ENCODE measurements around the gene HS3ST6. TPM values are rescaled to one million over a fixed set of nuclear protein-coding genes. Genes with fewer than 3 reads are reported as not detected.
A peak's percentile ranks its signal among the peaks of the same experiment; 100 is the strongest.

The HS3ST6 gene
- total RNA-seq, 1 experiment from 2014 or later, result not detected

DNA sequence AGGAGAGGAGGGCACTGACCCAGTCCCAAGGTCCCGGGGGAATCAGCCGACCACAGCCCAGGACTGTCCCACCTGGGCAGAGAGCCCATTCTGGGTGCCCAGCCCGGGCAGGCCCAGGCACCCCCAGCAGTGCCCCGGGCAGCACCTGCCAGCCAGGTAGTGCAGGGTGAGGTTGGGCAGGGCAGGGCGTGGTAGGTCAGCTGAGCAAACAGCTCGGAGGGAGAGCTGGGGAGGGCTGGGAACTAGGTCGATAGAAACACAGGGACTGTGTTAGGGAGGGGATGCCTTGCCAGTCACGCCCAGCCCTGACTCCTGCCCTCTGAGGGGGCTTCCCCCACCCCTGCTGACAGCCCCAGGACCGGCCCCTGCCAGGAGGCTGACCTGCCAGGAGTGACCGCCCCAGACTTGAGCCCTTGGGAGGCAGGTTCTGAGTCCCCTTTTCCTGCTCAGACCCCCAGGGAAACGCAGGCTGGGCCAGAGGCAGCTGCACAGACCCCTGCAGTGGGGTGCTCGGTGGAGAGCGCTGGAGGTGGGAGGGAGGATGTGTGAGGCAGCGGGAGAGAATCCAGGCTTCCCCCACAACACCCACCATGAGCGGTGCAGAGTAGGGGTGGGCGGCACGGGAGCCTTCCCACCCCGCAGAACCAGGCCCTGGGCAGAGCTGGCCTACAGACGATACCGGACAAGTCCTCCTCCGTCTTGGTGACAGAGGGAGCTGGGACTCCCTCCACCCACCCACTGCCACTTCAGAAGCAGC, 4.7 kb downstream of the HS3ST6 start:
- no peak for DNase-seq (ENCODE audit: low read depth in 1 of 2, low spot score in 2 of 2)
- H3K27me3 ChIP-seq (replicated peaks), result peaks cover 60% of the 10 kb centered on the region
- H3K36me3 ChIP-seq, result no peaks in the 10 kb centered on the region
- H3K9me3 ChIP-seq (replicated peaks), result no peaks in the 10 kb centered on the region
- no peak overlapping the region for H3K4me3 ChIP-seq
- H3K4me1 ChIP-seq (replicated peaks), result no peaks in the 10 kb centered on the region
- H3K27ac ChIP-seq, result no peak overlapping the region

DNA sequence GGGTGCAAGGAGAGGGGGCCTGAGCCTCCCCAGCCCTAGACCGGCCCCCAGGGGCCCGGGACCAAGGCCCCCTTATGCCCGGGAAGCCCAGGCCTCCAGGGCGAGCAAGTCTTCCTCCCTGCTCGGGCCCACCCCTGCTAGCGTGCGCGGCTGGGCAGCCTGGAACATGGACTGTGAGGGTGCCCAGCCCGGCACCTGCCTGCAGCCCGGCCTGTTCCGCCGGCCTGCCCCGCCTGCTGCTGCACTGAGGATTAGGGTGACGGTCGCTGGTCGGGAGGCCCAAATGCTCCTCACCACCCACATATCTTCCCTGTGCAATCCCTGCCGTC, 6.0 kb downstream of the HS3ST6 start:
- H3K9me3 ChIP-seq (replicated peaks), result no peaks in the 10 kb centered on the region
- no peaks in the 10 kb centered on the region for H3K36me3 ChIP-seq
- DNase-seq (ENCODE audit: low read depth in 1 of 2, low spot score in 2 of 2), result no peak
- H3K4me1 ChIP-seq (replicated peaks), result no peaks in the 10 kb centered on the region
- no peak overlapping the region for H3K27ac ChIP-seq
- no peak overlapping the region for H3K4me3 ChIP-seq
- peaks cover 63% of the 10 kb centered on the region for H3K27me3 ChIP-seq (replicated peaks)

DNA sequence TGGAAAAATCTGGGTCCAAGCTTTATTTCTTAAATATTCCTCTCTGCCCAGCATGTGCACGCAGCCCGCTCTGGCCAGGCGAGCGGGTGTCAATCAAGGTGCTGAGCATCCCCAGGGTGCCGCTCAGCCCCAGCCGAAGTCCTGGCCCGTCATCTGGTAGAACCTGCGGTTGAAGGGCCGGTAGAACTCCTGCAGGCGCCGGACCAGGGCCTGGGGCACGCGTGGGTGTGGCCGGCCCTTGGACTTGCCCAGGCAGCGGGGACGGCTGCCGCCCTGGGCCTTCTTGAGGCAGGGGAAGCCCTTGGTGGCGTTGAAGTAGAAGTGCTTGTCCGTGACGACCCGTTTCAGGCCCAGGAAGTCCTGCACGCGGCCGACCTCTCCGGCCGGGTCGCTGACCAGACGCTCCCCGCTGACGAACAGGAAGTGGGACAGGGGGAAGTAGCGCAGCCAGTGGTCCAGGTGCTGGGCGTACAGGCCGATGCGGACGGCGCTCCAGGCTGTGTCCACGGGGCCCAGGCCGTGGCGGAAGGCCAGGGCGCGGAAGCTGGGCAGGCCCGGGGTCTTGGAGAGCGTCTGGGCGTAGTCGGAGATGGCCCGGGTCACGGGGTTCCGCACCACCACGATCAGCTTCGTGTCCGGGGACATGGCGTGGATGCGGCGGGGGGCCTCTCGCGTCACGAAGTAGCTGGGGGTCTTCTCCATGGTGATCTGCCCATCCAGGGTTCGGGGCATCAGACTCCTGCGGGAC, 6.6 kb downstream of the HS3ST6 start:
- peaks cover 63% of the 10 kb centered on the region for H3K27me3 ChIP-seq (replicated peaks)

DNA sequence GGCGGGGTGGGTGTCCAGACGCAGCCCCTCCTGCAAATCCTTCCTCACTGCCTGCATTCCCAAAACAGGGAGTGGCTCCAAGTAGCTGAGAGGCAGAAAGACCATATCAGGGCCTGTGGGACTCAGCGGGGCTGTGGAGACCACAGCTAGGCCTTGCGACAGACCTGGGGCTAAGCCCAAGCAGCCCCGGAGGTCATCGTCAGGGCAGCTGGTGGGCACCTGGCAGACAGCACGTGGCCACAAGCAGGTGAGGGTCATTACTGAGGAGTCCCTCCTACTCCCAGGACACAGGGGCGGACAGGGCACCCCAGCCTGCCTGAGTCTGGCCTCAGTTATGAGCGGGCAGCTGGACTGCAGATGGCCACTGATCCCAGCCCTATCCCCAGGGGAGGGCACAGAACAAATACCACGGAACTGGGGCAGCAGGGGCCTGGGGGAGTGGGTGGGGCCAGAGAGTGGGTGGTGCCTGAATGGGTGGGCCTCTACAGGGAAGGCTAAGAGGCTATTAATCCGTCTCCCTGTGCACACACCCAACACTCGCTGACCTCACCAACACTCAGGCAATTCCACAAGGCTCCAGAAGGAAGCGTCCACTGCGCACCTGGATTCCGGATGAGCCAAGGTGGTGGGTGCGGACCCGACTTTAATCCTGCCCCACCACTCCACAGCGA, 8.5 kb downstream of the HS3ST6 start:
- H3K36me3 ChIP-seq, result no peaks in the 10 kb centered on the region
- peaks cover 67% of the 10 kb centered on the region for H3K27me3 ChIP-seq (replicated peaks)
- no peak for DNase-seq (ENCODE audit: low read depth in 1 of 2, low spot score in 2 of 2)
- no peaks in the 10 kb centered on the region for H3K9me3 ChIP-seq (replicated peaks)
- H3K4me1 ChIP-seq (replicated peaks), result no peaks in the 10 kb centered on the region
- no peak overlapping the region for H3K27ac ChIP-seq
- no peak overlapping the region for H3K4me3 ChIP-seq

More for the DNA sequence above, 6.6 kb downstream of the HS3ST6 start:
- DNase-seq (ENCODE audit: low read depth in 1 of 2, low spot score in 2 of 2), result no peak
- Histone ChIP-seq H3K36me3 (no peaks in the 10 kb centered on the region), H3K9me3 (replicated peaks) (no peaks in the 10 kb centered on the region), H3K4me1 (replicated peaks) (no peaks in the 10 kb centered on the region), H3K4me3 (no peak overlapping the region), H3K27ac (no peak overlapping the region)

DNA sequence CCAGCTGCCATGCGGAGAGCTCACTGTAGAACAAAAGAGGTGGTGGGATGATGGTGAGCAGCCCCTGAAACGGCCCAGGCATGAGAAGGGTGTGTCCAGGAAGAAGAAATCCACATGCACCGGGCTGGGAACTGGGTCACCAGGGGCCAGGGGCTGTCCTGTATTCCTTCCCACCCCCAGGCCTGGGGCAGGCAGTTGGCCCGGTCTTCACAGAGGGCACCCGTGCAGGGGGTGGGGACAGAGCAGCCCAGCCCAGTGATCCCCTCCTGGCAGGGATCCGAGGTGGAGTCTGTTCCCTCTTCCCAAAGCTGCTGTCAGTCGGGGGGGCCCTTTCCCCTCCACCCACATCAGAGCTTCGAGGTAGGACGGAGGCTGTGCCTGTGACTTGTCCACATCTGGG, 9.2 kb downstream of the HS3ST6 start:
- DNase-seq (ENCODE audit: low read depth in 1 of 2, low spot score in 2 of 2), result peak in 1 of 2 experiments; percentile 42
- H3K4me1 ChIP-seq (replicated peaks), result no peaks in the 10 kb centered on the region
- no peak overlapping the region for H3K4me3 ChIP-seq
- H3K9me3 ChIP-seq (replicated peaks), result no peaks in the 10 kb centered on the region
- no peaks in the 10 kb centered on the region for H3K36me3 ChIP-seq
- H3K27ac ChIP-seq, result no peak overlapping the region
- peaks cover 67% of the 10 kb centered on the region for H3K27me3 ChIP-seq (replicated peaks)

DNA sequence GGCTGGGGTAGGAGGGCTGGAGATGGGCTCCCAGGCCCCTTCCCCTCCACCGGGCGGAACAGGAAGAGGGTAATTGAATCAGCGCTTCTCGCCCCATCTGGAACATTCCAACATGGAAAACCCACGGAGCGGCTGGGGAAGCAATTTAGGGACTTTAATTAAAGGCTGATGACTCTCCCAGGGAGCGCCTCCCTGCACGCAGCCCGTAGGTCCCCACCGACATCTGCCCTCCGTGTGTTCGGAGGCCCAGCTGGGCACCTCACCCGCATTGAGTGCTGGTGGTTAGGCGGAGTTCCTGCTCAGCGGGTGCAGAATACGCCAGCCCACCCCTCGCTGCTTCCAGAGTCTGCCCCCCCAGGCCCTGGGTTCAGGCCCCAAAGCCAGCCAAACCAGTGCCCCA, 10.0 kb downstream of the HS3ST6 start:
- Histone ChIP-seq H3K4me3 (no peak overlapping the region), H3K36me3 (no peaks in the 10 kb centered on the region), H3K9me3 (replicated peaks) (no peaks in the 10 kb centered on the region), H3K27me3 (replicated peaks) (peaks cover 67% of the 10 kb centered on the region), H3K27ac (no peak overlapping the region), H3K4me1 (replicated peaks) (no peaks in the 10 kb centered on the region)
- no peak for DNase-seq (ENCODE audit: low read depth in 1 of 2, low spot score in 2 of 2)

DNA sequence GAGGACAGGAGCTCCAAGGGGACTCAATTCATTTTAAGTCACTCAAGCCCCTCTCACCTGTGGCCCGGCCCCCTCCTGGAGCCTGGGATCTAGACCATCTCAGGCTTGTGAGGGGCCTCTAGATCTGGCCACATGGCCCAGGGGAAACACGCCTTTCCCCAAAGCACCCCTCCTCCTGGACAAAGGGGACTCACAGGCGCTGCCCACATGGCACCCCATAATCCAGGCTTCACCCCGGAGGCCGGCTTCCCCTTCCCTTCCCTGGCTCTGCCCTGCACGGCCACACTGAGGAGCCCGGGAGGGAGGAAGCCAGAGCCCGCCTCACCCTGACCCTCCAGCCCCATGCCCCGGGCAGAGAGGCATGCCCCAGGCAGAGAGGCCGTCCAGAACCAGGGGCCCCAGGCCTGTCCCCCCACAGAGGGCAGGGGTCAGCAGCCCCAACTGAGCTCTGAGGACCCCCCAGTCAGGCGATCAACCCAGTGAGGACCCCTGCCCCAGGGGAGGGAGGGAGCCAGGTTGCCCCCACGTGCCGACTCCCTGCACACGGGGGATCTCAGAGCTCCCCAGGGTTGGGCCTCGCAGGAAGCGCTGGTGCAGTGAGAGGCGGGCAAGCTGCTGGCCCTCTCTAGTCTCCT, 10.9 kb downstream of the HS3ST6 start:
- Histone ChIP-seq H3K4me1 (replicated peaks) (no peaks in the 10 kb centered on the region), H3K27ac (no peak overlapping the region), H3K27me3 (replicated peaks) (peaks cover 65% of the 10 kb centered on the region), H3K36me3 (no peaks in the 10 kb centered on the region), H3K4me3 (no peak overlapping the region), H3K9me3 (replicated peaks) (no peaks in the 10 kb centered on the region)
- no peak for DNase-seq (ENCODE audit: low read depth in 1 of 2, low spot score in 2 of 2)

DNA sequence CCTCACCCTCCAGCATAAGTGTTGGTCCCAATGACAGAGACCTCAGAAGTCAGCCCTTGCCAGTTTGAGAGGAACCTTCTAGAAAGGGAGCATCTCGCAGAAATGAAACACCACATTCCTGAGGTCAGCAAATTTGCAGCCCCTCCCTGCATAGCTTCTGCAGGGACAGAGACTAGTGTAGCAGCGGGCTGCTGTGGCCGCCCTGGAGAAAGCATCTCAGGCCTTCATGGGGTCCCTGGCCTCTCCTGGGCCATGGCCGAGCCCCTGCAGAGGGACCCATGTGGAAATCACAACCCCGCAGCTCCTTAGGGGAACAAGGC, 11.4 kb downstream of the HS3ST6 start:
- no peaks in the 10 kb centered on the region for H3K4me1 ChIP-seq (replicated peaks)
- peaks cover 62% of the 10 kb centered on the region for H3K27me3 ChIP-seq (replicated peaks)
- no peak overlapping the region for H3K27ac ChIP-seq
- no peak overlapping the region for H3K4me3 ChIP-seq
- no peaks in the 10 kb centered on the region for H3K36me3 ChIP-seq
- DNase-seq (ENCODE audit: low read depth in 1 of 2, low spot score in 2 of 2), result no peak
- no peaks in the 10 kb centered on the region for H3K9me3 ChIP-seq (replicated peaks)

DNA sequence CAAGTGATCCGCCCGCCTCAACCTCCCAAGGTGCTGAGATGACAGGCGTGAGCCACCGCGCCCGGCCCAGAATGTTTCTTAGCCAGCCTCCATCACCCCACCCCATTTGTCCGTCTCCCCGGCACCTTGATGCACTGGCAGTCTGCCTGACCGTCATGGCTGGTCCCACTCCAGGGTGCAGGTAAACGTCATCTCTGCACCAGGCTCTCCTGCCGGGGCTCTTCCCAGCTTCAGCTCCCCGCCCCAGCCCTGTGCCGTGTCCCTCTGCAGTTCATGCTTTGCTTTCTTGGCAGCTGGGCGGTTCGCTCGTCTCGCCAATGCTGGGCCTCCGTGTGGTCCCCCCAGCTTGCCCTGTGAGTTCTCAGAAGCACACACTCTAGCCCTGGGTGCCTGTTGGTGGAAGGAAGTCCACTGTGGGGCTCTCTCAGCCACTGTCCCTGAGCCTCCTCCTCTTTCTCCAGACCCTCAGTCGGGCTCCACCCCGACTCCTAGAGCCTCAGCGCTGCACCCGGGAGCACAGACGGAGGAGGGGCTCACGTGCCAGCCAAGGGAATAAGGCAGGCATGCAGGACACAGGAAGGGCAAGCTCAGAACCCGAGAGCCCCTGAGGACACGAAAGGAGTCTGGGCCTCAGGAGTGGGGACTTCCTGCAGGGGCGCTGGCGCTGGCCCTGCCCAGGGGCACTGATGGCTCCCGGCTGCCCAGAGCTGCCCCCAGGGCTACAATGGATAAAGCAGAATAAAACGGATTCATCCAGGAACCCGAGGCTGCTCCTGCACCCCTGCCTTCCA, 12.0 kb downstream of the HS3ST6 start:
- no peak for DNase-seq (ENCODE audit: low read depth in 1 of 2, low spot score in 2 of 2)
- no peaks in the 10 kb centered on the region for H3K9me3 ChIP-seq (replicated peaks)

DNA sequence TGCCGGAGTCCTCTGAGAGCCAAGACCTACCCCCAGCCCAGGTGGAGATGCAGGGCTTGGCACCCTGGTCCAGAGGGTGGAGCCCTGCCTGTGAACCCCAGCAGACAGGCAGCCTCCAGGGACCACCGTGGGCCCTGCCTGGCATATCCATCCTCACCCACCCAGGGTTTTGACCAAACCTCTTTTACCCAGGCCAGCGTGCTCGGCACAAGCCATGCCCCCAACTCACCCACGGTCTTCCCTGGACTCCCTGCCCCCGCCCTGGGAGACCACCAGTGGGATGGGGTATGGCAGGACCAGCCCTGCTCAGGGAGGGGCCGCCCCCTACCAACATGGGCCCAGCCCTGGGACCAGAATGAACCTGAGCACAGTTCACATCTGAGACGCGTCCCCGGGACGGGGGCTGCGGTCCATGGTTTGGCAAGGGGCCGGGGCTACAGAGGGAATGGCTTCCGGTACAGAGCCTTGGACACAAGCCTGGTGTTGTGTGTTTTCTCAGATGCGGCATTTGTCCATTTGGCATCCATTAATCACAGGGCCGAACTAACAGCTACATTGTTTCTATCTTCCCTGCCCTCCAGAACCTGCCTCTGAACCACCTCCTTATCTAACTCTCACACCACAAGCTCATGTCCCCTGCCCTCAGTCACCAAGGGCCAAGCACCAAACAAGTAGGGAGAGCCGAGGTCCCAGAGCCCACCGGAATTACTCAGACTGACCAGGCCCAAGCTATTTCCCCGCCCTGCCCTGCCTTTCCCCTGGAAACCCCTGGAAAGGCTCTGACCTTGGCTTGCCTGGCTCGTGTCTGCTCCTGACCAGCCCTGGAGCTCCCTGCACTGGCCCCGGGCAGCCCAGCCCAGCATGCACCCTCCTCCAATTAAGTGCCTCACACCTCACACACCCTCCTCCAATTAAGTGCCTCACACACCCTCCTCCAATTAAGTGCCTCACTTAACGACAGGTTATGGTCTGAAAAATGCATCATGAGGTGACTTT, 14.1 kb downstream of the HS3ST6 start:
- peaks cover 72% of the 10 kb centered on the region for H3K27me3 ChIP-seq (replicated peaks)
- H3K27ac ChIP-seq, result no peak overlapping the region
- no peak overlapping the region for H3K4me3 ChIP-seq
- H3K9me3 ChIP-seq (replicated peaks), result no peaks in the 10 kb centered on the region
- H3K36me3 ChIP-seq, result no peaks in the 10 kb centered on the region
- DNase-seq (ENCODE audit: low read depth in 1 of 2, low spot score in 2 of 2), result no peak
- H3K4me1 ChIP-seq (replicated peaks), result no peaks in the 10 kb centered on the region

More for the DNA sequence above, 12.0 kb downstream of the HS3ST6 start:
- Histone ChIP-seq H3K4me1 (replicated peaks) (no peaks in the 10 kb centered on the region), H3K36me3 (no peaks in the 10 kb centered on the region), H3K27ac (no peak overlapping the region), H3K4me3 (no peak overlapping the region), H3K27me3 (replicated peaks) (peaks cover 64% of the 10 kb centered on the region)

DNA sequence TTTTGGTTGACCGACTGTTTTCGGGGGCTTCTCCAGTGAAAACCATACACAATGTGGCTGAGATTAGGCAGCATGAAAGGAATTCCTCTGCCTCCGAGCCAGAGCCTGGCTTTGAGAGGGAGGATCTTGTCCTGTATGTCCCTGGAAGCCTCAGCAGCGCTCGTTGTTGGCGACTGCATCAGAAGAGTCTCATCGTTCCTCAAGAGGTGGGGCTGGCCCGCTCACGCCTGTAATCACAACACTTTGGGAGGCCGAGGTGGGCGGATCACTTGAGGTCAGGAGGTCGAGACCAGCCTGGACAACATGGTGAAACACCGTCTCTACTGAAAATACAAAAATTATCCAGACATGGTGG, 15.0 kb downstream of the HS3ST6 start:
- Histone ChIP-seq H3K9me3 (replicated peaks) (no peaks in the 10 kb centered on the region), H3K4me1 (replicated peaks) (no peaks in the 10 kb centered on the region), H3K27me3 (replicated peaks) (peaks cover 70% of the 10 kb centered on the region), H3K27ac (no peak overlapping the region), H3K36me3 (no peaks in the 10 kb centered on the region), H3K4me3 (no peak overlapping the region)
- DNase-seq (ENCODE audit: low read depth in 1 of 2, low spot score in 2 of 2), result no peak

DNA sequence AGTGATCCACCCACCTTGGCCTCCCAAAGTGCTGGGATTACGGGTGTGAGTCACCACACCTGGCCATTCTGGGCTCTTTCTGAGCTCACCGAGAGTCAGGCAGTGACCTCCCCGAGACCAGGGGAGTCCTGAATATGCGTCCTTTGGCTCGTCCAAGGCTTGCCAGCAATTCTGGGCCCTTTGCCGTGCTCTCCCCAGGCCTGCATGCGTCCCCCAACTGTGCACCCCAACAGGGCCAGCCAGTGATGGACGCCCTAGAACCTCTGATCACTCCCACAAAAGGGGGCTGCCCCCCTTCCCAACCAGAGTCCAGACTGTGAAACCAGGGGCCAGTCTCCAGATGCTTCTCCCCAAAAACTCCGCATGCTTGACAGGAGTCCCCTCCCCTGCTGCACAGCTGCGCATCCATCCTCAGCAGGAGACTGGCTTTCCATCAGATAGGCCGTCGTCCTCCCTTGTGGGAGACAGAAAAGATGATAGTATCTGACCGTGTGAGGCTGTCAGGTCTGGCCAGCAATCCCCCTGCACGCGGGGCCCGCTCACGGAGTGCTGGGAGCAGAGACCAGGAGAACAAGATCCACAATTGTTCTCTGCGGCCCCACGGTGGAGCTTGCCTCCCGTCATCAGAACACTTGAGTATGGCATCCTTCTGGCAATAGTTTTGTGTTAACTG, 15.5 kb downstream of the HS3ST6 start:
- H3K9me3 ChIP-seq (replicated peaks), result no peaks in the 10 kb centered on the region
- no peaks in the 10 kb centered on the region for H3K4me1 ChIP-seq (replicated peaks)
- DNase-seq (ENCODE audit: low read depth in 1 of 2, low spot score in 2 of 2), result no peak
- peaks cover 65% of the 10 kb centered on the region for H3K27me3 ChIP-seq (replicated peaks)
- no peak overlapping the region for H3K27ac ChIP-seq
- no peak overlapping the region for H3K4me3 ChIP-seq
- H3K36me3 ChIP-seq, result no peaks in the 10 kb centered on the region

Measured in SJSA1 (cell line).